Measurements from ENCODE around the gene TAAR5. TPM values are rescaled to one million over a fixed set of nuclear protein-coding genes. Genes with fewer than 3 reads are reported as not detected.
"Not testable (repeated sequence)": the region's sequence is repeated elsewhere in the genome, so short reads cannot be mapped to it uniquely, and the experiment has no call there.

Gene TAAR5
- total and polyA plus RNA-seq, 2 donors (not counting 1 experiment from before 2014, with no cell fraction given), result not detected

DNA sequence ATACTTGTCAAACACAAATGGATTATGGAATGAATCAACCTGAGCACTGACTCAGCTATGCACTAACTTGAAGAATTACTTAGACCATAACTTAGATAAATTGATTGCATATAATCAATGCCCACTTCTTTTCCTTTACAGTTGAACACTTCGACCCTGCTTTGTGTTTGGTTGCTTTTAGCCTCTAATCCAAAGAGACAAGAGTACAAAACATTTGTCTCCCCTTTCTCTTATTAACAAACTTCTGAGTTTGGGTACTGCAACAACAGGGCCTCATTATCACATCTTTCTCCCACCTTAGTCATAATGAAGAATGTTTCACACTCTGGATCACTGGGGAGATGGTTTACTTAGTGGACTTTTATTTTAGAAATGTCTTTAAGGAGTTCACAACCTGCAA lies 22.0 kb downstream of the TAAR5 start:
- TF ChIP-seq EZH2 (IDR thresholded peaks at IDR 0.05; ENCODE audit: borderline replicate concordance, insufficient read depth, low read depth, low read length, poor library complexity, severe bottlenecking), result no peak
- no peak for TF ChIP-seq CTCF (IDR thresholded peaks at IDR 0.05)
- no peak overlapping the region for H2AFZ ChIP-seq (ENCODE audit: insufficient read depth, low read depth, low read length, poor library complexity, severe bottlenecking)
- Mint-ChIP-seq H3K4me1 (no peaks in the 10 kb centered on the region), H3K4me3 (no peak overlapping the region), H3K27ac (no peak overlapping the region), H3K27me3 (peaks cover 39% of the 10 kb centered on the region), H3K9me3 (ENCODE audit: insufficient read depth) (no peaks in the 10 kb centered on the region)
- intact Hi-C loops (cut with micrococcal nuclease), result no loop called here
- ChIA-PET POLR2A (no interaction called here), CTCF (no interaction called here)
- no peaks in the 10 kb centered on the region for H3K36me3 ChIP-seq (replicated peaks in 1 of 2; ENCODE audit: control extremely low read depth in 1 of 2, control insufficient read depth in 1 of 2, extremely low read depth in 1 of 2, insufficient read depth in 2 of 2, low read length in 1 of 2)
- no peaks in the 10 kb centered on the region for H4K20me1 ChIP-seq (ENCODE audit: control insufficient read depth, insufficient read depth, low read length, poor library complexity, severe bottlenecking)
- H3K27me3 ChIP-seq (replicated peaks in 1 of 4; ENCODE audit: control extremely low read depth in 1 of 4, control insufficient read depth in 3 of 4, insufficient read depth in 4 of 4, low read length in 3 of 4), result peaks cover 0 to 7% (median 5%) of the 10 kb centered on the region in 4 experiments
- H3K79me2 ChIP-seq (ENCODE audit: control insufficient read depth, insufficient read depth, low read length), result no peaks in the 10 kb centered on the region
- WGBS (ENCODE audit: insufficient coverage), result 100% methylated on average over 1 of the region's 1 CpG
- no peak for ATAC-seq (ENCODE audit: low read depth)
- no peak overlapping the region for H3K4me3 ChIP-seq (ENCODE audit: control extremely low read depth in 1 of 5, extremely low read depth in 1 of 5, insufficient read depth in 1 of 5, low read depth in 2 of 5, low read length in 4 of 5)
- H3K27ac ChIP-seq (ENCODE audit: low read length in 2 of 2), result no peak overlapping the region
- H3K4me2 ChIP-seq (replicated peaks; ENCODE audit: low read depth, low read length, poor library complexity, severe bottlenecking), result no peak overlapping the region
- no peak overlapping the region for H3K9ac ChIP-seq (ENCODE audit: low read length)
- no peaks in the 10 kb centered on the region for H3K9me3 ChIP-seq (ENCODE audit: control extremely low read depth in 1 of 3, control insufficient read depth in 2 of 3, insufficient read depth in 1 of 3, low read length in 2 of 3)
- no peak for DNase-seq
- H3K4me1 ChIP-seq (ENCODE audit: control insufficient read depth in 2 of 2, insufficient read depth in 2 of 2, low read length in 2 of 2), result no peaks in the 10 kb centered on the region

DNA sequence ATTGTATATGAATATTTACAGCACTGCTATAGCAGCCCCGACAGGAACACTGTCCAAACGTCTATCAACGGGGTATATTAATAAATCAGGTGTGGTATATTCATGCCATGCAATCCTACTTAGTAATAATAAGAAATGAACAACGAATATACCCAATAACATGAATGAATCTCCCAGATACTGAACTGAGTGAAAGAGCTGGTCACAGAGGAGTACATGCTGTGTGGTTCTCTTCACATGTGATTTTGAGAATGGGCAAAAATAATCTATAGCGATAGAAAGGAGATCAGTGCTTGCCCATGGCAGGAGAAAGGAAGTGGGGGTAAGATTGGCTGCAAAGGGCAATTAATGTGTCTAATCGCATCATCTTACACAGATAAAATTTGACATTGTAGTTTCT lies 23.1 kb downstream of the TAAR5 start:
- Histone ChIP-seq H3K4me1 (ENCODE audit: control insufficient read depth in 2 of 2, insufficient read depth in 2 of 2, low read length in 2 of 2) (no peaks in the 10 kb centered on the region), H4K20me1 (ENCODE audit: control insufficient read depth, insufficient read depth, low read length, poor library complexity, severe bottlenecking) (no peaks in the 10 kb centered on the region), H3K79me2 (ENCODE audit: control insufficient read depth, insufficient read depth, low read length) (no peaks in the 10 kb centered on the region), H3K27me3 (replicated peaks in 1 of 4; ENCODE audit: control extremely low read depth in 1 of 4, control insufficient read depth in 3 of 4, insufficient read depth in 4 of 4, low read length in 3 of 4) (peaks cover 0 to 4% (median 2%) of the 10 kb centered on the region in 4 experiments), H3K4me2 (replicated peaks; ENCODE audit: low read depth, low read length, poor library complexity, severe bottlenecking) (no peak overlapping the region), H2AFZ (ENCODE audit: insufficient read depth, low read depth, low read length, poor library complexity, severe bottlenecking) (no peak overlapping the region), H3K9me3 (ENCODE audit: control extremely low read depth in 1 of 3, control insufficient read depth in 2 of 3, insufficient read depth in 1 of 3, low read length in 2 of 3) (no peaks in the 10 kb centered on the region), H3K4me3 (ENCODE audit: control extremely low read depth in 1 of 5, extremely low read depth in 1 of 5, insufficient read depth in 1 of 5, low read depth in 2 of 5, low read length in 4 of 5) (no peak overlapping the region), H3K36me3 (replicated peaks in 1 of 2; ENCODE audit: control extremely low read depth in 1 of 2, control insufficient read depth in 1 of 2, extremely low read depth in 1 of 2, insufficient read depth in 2 of 2, low read length in 1 of 2) (no peaks in the 10 kb centered on the region), H3K9ac (ENCODE audit: low read length) (no peak overlapping the region), H3K27ac (ENCODE audit: low read length in 2 of 2) (no peak overlapping the region)
- no peak for DNase-seq
- intact Hi-C loops (cut with micrococcal nuclease), result no loop called here
- Mint-ChIP-seq H3K27ac (no peak overlapping the region), H3K4me3 (no peak overlapping the region), H3K9me3 (ENCODE audit: insufficient read depth) (no peaks in the 10 kb centered on the region), H3K27me3 (peaks cover 32% of the 10 kb centered on the region), H3K4me1 (no peaks in the 10 kb centered on the region)
- POLR2A ChIA-PET, result no interaction called here
- CTCF ChIA-PET, result no interaction called here
- TF ChIP-seq EZH2 (IDR thresholded peaks at IDR 0.05; ENCODE audit: borderline replicate concordance, insufficient read depth, low read depth, low read length, poor library complexity, severe bottlenecking), result no peak
- no peak for TF ChIP-seq CTCF (IDR thresholded peaks at IDR 0.05)
- no CpG with 5 or more reads among the region's 6 CpGs for WGBS (ENCODE audit: insufficient coverage)
- ATAC-seq (ENCODE audit: low read depth), result no peak

GRCh38 chr6:132560087-132560486 lies 29.5 kb downstream of the TAAR5 start:
- H3K4me1 ChIP-seq (ENCODE audit: control insufficient read depth in 2 of 2, insufficient read depth in 2 of 2, low read length in 2 of 2); intact Hi-C loops (cut with micrococcal nuclease); H2AFZ ChIP-seq (ENCODE audit: insufficient read depth, low read depth, low read length, poor library complexity, severe bottlenecking); H3K36me3 ChIP-seq (replicated peaks in 1 of 2; ENCODE audit: control extremely low read depth in 1 of 2, control insufficient read depth in 1 of 2, extremely low read depth in 1 of 2, insufficient read depth in 2 of 2, low read length in 1 of 2); H4K20me1 ChIP-seq (ENCODE audit: control insufficient read depth, insufficient read depth, low read length, poor library complexity, severe bottlenecking); H3K4me3 Mint-ChIP-seq; POLR2A ChIA-PET; ATAC-seq (ENCODE audit: low read depth); H3K4me2 ChIP-seq (replicated peaks; ENCODE audit: low read depth, low read length, poor library complexity, severe bottlenecking); H3K27me3 ChIP-seq (replicated peaks in 1 of 4; ENCODE audit: control extremely low read depth in 1 of 4, control insufficient read depth in 3 of 4, insufficient read depth in 4 of 4, low read length in 3 of 4); H3K27ac ChIP-seq (ENCODE audit: low read length in 2 of 2); H3K79me2 ChIP-seq (ENCODE audit: control insufficient read depth, insufficient read depth, low read length); H3K4me3 ChIP-seq (ENCODE audit: control extremely low read depth in 1 of 5, extremely low read depth in 1 of 5, insufficient read depth in 1 of 5, low read depth in 2 of 5, low read length in 4 of 5); H3K4me1 Mint-ChIP-seq; DNase-seq; CTCF ChIA-PET; H3K9ac ChIP-seq (ENCODE audit: low read length); H3K9me3 ChIP-seq (ENCODE audit: control extremely low read depth in 1 of 3, control insufficient read depth in 2 of 3, insufficient read depth in 1 of 3, low read length in 2 of 3); H3K9me3 Mint-ChIP-seq (ENCODE audit: insufficient read depth); H3K27ac Mint-ChIP-seq: not testable (repeated sequence)
- WGBS (ENCODE audit: insufficient coverage), result 80% methylated on average over 1 of the region's 3 CpGs
- H3K27me3 Mint-ChIP-seq, result peaks cover 47% of the 10 kb centered on the region
